ENCODE data around the gene EMD.
A peak's percentile ranks its signal among the peaks of the same experiment; 100 is the strongest.

EMD gene

GRCh38 chrX:154355776-154356140 lies 23.3 kb upstream of the EMD start:
- DNase-seq: peak in 3 of 14 donors; percentile 34 to 51 (median 40)

DNA sequence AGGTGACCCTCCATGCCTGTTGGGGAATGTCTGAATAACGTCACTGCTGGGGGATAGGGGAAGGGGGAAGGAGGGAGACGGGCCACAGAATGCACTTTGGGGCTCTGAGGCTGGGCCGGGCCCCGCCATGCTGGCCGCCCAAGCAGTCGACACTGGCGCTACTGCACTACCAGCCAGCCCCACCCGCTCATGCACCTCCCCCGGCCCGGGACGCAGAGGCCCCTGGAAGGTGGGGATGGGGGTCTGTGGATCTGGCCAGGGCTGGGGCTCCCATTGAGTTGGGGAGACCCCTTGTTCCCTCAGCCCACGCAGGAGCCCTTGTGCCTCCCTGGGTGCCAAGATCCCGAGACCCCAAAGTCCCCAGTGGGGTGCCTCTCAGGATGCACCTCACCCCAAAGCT lies 22.5 kb upstream of the EMD start:
- DNase-seq: no peak

DNA sequence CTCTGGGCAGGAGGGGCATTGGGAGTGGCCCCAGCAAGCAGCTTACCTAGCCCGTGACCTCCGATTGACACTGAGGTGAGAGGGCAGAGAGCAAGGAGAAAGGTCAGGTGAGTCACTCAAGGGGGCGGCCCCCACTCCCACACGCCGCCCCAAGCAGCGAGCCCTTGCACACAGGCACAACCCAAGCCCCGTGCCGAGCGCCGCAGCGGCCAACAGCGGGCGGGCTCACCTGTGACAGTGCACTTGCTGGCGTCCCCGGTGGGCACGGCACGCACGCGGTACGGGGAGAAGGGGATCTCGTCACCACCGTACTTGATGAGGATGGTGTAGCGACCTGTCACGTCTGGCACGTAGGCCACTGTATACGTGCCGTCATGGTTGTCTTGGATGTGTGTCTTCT lies 21.9 kb upstream of the EMD start:
- DNase-seq: no peak

DNA sequence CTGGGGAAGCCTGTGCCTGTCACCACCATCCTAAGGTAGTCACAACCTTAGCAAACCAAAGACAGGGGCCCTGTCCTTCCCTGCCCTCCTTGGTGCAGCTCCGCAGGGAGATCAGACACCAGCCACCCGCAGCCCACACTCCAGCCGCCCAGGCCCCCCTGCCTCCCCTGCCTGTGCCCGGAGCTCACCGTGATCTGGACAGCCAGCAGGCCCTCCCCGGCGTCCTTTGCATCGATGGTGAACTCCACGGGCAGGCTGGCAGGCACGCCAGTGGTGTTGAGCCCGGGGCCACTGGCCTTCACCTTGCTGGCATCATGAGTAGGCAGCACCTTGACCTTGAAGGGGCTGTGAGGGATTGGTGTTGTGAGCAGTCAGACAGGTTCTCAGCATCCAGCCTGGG lies 21.1 kb upstream of the EMD start:
- no peak for DNase-seq

DNA sequence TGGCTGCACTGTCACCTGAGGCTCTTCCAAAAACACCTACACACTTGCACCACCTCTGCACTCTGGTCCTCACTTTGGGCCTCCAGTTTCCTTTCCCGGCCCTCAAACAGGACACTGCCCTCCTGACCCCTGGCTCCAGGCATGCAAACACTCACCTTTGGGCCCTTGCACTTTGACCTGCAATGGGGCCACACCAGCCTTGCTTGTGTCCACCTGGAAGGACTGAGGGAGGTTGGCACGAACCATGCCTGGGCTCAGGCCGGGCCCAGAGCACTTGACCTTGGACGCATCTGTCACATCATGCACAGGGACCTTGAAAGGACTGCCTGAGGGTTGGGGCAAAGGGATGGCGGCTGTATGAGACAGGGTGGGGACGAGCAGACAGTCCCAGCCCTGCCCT lies 20.3 kb upstream of the EMD start:
- DNase-seq: no peak

GRCh38 chrX:154359362-154360154 lies 19.5 kb upstream of the EMD start:
- DNase-seq: no peak

- no peak for DNase-seq
Observed at GRCh38 chrX:154360155-154360713, 18.9 kb upstream of the EMD start.

DNA sequence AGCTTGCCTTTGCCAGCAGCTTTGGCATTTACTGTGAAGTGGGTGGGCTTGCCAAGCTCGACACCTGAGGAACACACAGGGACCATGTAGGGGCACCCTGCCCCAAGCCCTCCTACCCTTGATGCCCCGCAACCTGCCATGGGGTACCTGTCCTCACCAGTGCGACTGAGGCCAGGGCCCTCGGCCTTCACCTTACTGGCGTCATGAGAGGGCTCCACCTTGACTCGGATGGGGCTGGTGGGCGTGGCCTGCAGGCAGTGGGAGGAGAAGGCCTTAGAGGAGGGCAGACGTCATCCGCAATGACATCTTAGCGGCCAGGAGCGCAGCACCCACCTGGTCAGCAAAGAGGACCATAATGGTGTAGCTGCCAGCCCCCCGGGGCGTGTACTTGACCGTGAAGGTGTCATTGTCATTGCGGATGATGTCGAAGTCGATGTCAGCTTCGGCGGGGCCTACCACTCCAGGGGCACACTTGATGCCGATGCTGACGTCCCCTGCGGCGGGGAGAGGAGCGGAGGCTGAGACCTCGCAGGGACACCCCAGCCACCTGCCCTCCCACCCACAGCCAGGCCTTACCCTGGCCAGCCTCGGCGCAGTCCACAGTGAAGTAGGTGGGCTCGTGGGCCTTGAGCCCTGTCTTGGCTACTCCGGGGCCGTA lies 16.9 kb upstream of the EMD start:
- no peak for DNase-seq

GRCh38 chrX:154363706-154364439 lies 15.2 kb upstream of the EMD start:
- no peak for DNase-seq

DNA sequence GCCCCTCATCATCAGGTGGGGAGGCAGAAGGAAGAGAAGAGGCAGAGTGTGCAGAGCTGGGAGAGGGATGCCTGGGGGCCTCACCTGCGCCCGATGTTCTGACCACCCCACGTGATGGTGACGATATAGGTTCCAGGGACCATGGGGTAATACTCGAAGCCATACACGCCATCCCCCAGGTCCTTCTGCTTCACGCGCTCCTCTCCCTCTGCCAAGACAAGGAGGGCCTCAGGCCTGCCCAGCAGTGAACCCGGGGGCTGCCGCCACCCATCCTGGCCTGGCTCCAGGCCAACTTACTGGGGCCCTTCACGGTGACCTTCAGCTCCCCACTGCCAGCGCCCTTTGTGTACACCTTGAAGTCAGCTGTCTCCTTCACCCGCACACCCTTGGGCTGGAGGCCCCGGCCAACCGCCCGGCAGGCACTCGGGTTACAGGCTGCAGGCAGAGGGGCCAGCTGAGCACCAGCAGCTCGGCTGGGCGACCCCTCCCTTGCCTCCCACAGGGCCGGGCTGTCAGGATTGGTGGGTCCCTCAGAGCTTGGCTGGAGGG lies 14.0 kb upstream of the EMD start:
- no peak for DNase-seq

GRCh38 chrX:154365997-154366665 lies 13.0 kb upstream of the EMD start:
- no peak for DNase-seq

- peak in 9 of 14 donors; percentile 15 to 58 (median 37) for DNase-seq
Observed at GRCh38 chrX:154366666-154367055, 12.4 kb upstream of the EMD start.

DNA sequence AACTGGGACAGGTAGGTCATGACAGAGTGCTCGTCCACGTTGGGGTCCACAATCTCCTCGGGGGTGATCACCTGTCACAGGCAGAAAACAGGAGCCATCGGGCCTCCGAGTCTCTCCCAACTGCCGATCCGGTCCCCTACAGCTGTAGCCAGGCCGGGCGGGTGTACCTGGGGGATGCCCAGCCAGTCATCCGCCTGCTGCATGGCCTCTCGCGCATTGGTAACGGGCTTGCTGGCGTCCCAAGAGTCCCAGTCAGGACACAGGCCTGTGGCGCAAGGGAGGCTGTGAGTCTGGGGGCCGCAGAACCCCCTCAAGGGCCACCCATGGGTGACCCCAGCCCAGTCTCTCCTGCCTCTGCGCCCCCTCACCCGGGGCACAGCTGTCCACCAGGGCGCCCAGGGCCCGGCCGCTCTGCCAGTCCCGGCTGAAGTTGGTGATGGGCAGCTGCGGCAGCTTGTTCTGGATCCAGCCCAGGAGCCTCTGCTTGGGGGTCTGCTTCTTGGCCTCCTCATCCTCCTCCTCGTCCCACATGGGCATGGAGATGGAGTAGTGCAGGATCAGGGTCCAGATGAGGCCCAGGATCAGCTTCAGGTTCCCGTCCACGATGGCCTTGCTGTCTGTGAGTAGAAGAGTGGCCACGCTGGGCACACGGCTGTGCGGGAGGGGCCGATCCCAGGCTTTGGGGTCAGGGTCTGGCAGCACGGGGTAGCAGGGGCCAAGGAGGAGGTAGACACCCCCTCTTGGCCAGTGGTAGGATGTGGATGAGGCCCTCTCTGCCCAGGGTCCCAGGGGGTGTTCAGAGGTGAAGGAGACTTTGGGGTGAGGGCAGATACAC lies 11.4 kb upstream of the EMD start:
- DNase-seq: no peak

- peak in 2 of 14 donors; percentile 21 to 48 for DNase-seq
Observed at GRCh38 chrX:154368630-154369448, 10.3 kb upstream of the EMD start.

GRCh38 chrX:154369449-154370299 lies 9.4 kb upstream of the EMD start:
- peak in 6 of 14 donors; percentile 28 to 66 (median 32) for DNase-seq

GRCh38 chrX:154370300-154371016 lies 8.6 kb upstream of the EMD start:
- no peak for DNase-seq

GRCh38 chrX:154371017-154371788 lies 7.9 kb upstream of the EMD start:
- peak; percentile 13 to 87 (median 70) for DNase-seq

DNA sequence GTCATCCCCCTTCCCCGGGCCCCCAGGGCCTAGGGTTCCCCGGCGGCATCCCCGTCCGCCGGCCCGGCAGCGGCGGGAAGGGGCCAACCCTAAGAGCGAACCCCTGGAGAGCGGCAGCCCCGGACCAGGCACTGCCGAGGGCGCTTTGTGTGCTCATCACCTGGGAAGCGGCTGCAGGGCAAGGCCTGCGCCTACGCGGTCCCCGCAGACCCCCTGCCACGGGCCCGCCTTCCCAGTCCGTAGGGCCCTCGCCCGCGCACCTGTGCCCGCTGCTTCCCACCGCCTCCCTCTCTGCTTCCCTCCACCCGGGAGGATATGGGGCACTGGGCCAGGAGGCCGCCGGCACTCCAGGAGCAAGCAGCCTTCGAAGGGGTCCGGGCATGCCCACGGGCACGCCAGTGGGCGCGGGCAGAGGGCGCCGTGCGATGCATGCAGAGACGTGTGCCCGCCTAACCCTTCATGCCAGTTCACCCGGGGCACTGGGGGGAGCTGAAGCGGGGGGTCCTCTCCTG lies 7.2 kb upstream of the EMD start:
- no peak for DNase-seq

Data from C1 segment of cervical spinal cord (tissue), 14 donors.